Upper lobe of left lung (tissue), 4 donors: Measurements from ENCODE around the gene FANCF.

Experiments used
- POLR2A ChIP-seq, 4 donors: fragments of 450-650 bp; IDR thresholded peaks; one replicate each; pipeline ENCODE4 v1.5.1; 2016 to 2017; ENCODE audit warnings: antibody characterized with exemption in 4 of 4, mild to moderate bottlenecking in 2 of 4
- TF ChIP-seq, protein P1 (sequence below), 6 experiments: fragments of 450-650 bp in 4 of 6; fragments of 200-600 bp in 2 of 6; sonication (generic) in 2 of 6; IDR thresholded peaks; one replicate each; pipeline ENCODE4 v1.5.1; 2016 to 2019; ENCODE audit warnings: antibody characterized with exemption in 6 of 6

DNA sequence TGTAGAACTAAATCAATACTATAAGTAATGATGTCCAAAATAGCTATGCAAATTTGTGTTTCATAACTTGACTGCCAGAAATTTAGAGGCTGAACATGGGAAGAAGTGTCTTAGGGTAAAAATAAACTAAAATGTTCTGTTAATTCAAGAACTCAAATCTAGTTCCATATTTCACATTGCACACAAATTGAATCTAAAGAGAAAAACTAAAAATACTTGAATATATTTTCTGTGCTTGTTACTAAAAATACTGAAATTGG, 43.5 kb downstream of the FANCF start:
- no peak for TF ChIP-seq POLR2A (IDR thresholded peaks at IDR 0.05)
- TF ChIP-seq, protein P1, sequence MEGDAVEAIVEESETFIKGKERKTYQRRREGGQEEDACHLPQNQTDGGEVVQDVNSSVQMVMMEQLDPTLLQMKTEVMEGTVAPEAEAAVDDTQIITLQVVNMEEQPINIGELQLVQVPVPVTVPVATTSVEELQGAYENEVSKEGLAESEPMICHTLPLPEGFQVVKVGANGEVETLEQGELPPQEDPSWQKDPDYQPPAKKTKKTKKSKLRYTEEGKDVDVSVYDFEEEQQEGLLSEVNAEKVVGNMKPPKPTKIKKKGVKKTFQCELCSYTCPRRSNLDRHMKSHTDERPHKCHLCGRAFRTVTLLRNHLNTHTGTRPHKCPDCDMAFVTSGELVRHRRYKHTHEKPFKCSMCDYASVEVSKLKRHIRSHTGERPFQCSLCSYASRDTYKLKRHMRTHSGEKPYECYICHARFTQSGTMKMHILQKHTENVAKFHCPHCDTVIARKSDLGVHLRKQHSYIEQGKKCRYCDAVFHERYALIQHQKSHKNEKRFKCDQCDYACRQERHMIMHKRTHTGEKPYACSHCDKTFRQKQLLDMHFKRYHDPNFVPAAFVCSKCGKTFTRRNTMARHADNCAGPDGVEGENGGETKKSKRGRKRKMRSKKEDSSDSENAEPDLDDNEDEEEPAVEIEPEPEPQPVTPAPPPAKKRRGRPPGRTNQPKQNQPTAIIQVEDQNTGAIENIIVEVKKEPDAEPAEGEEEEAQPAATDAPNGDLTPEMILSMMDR (IDR thresholded peaks at IDR 0.05): no peak
